ENCODE data around the gene PRKG1.
"Not testable (repeated sequence)": the region's sequence is repeated elsewhere in the genome, so short reads cannot be mapped to it uniquely, and the experiment has no call there.

Gene PRKG1

GRCh38 chr10:52039002-52039793, 964.9 kb downstream of the PRKG1 start:
- not testable (repeated sequence) for FAIRE-seq

GRCh38 chr10:52040486-52040885, 966.2 kb downstream of the PRKG1 start:
- no peak for FAIRE-seq

- no peak for FAIRE-seq
Observed at GRCh38 chr10:52043811-52044210, 969.5 kb downstream of the PRKG1 start.

GRCh38 chr10:52048051-52048450, 973.8 kb downstream of the PRKG1 start:
- no peak for FAIRE-seq

GRCh38 chr10:52050429-52051047, 976.3 kb downstream of the PRKG1 start:
- no peak for FAIRE-seq

GRCh38 chr10:52053497-52053896, 979.2 kb downstream of the PRKG1 start:
- FAIRE-seq: no peak

- no peak for FAIRE-seq
Observed at GRCh38 chr10:52056291-52056690, 982.0 kb downstream of the PRKG1 start.

- FAIRE-seq: no peak
Observed at GRCh38 chr10:52059089-52059488, 984.8 kb downstream of the PRKG1 start.

GRCh38 chr10:52063159-52063558, 988.9 kb downstream of the PRKG1 start:
- FAIRE-seq: no peak

GRCh38 chr10:52064084-52064845, 990.0 kb downstream of the PRKG1 start:
- no peak for FAIRE-seq

GRCh38 chr10:52066383-52066782, 992.1 kb downstream of the PRKG1 start:
- no peak for FAIRE-seq

GRCh38 chr10:52068485-52068884, 994.2 kb downstream of the PRKG1 start:
- FAIRE-seq: no peak

GRCh38 chr10:52071814-52072213, 997.5 kb downstream of the PRKG1 start:
- no peak for FAIRE-seq

GRCh38 chr10:52074505-52075026, 1000.3 kb downstream of the PRKG1 start:
- FAIRE-seq: no peak

- FAIRE-seq: no peak
Observed at GRCh38 chr10:52077814-52078213, 1003.5 kb downstream of the PRKG1 start.

GRCh38 chr10:52078397-52078937, 1004.2 kb downstream of the PRKG1 start:
- FAIRE-seq: no peak

- FAIRE-seq: no peak
Observed at GRCh38 chr10:52082307-52082706, 1008.0 kb downstream of the PRKG1 start.

GRCh38 chr10:52083422-52083821, 1009.1 kb downstream of the PRKG1 start:
- no peak for FAIRE-seq

GRCh38 chr10:52092390-52092789, 1018.1 kb downstream of the PRKG1 start:
- no peak for FAIRE-seq

- no peak for FAIRE-seq
Observed at GRCh38 chr10:52098130-52098529, 1023.8 kb downstream of the PRKG1 start.

- FAIRE-seq: no peak
Observed at GRCh38 chr10:52099026-52099600, 1024.8 kb downstream of the PRKG1 start.

- no peak for FAIRE-seq
Observed at GRCh38 chr10:52100011-52100547, 1025.8 kb downstream of the PRKG1 start.

Data from endometrium (tissue), 2 donors.